NB4 (cell line): ENCODE data around the gene ARHGAP28.
A peak's percentile ranks its signal among the peaks of the same experiment; 100 is the strongest.

Experiments
- DNase-seq: peaks from one replicate; pipeline ENCODE4 v3.0.0; 2010; ENCODE audit warnings: low read depth
- H3K4me3 ChIP-seq: one replicate; pipeline ENCODE4 v1.5.1; 2011; ENCODE audit warnings: mild to moderate bottlenecking, low read depth, low read length, moderate library complexity
- CTCF ChIP-seq: IDR thresholded peaks from one replicate; pipeline ENCODE4 v1.5.1; 2012; ENCODE audit warnings: low read depth, low read length
- MYC ChIP-seq: IDR thresholded peaks from 2 replicates; pipeline ENCODE4 v1.6.1; 2011; ENCODE audit warnings: low read depth, low read length
- POLR2A ChIP-seq: IDR thresholded peaks from 2 replicates; pipeline ENCODE4 v1.6.1; 2011; ENCODE audit warnings: mild to moderate bottlenecking; ENCODE audit not compliant: insufficient read length; ENCODE audit errors: extremely low read depth
- TF ChIP-seq, protein P1 (sequence below): IDR thresholded peaks from 2 replicates; pipeline ENCODE4 v1.6.1; 2011; ENCODE audit warnings: low read depth, low read length

ARHGAP28 gene

GRCh38 chr18:6775702-6776101, 46.2 kb downstream of the ARHGAP28 start:
- no peak for DNase-seq
- TF ChIP-seq, protein P1, sequence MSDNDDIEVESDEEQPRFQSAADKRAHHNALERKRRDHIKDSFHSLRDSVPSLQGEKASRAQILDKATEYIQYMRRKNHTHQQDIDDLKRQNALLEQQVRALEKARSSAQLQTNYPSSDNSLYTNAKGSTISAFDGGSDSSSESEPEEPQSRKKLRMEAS: no peak
- no peak for TF ChIP-seq CTCF
- TF ChIP-seq POLR2A: no peak
- TF ChIP-seq MYC: no peak
- no peak overlapping the region for H3K4me3 ChIP-seq

- H3K4me3 ChIP-seq: no peak overlapping the region
- TF ChIP-seq MYC: no peak
- TF ChIP-seq, protein P1: no peak
- TF ChIP-seq CTCF: no peak
- TF ChIP-seq POLR2A: no peak
Observed at GRCh38 chr18:6776188-6776587, 46.7 kb downstream of the ARHGAP28 start.

GRCh38 chr18:6777509-6777908, 48.0 kb downstream of the ARHGAP28 start:
- no peak for TF ChIP-seq CTCF
- TF ChIP-seq POLR2A: no peak
- TF ChIP-seq, protein P1: no peak
- no peak for TF ChIP-seq MYC
- DNase-seq: no peak
- no peak overlapping the region for H3K4me3 ChIP-seq

More at GRCh38 chr18:6776188-6776587, 46.7 kb downstream of the ARHGAP28 start:
- DNase-seq: no peak

GRCh38 chr18:6778459-6779247, 49.1 kb downstream of the ARHGAP28 start:
- no peak overlapping the region for H3K4me3 ChIP-seq
- no peak for DNase-seq
- TF ChIP-seq POLR2A: no peak
- TF ChIP-seq CTCF: no peak
- TF ChIP-seq, protein P1: no peak
- no peak for TF ChIP-seq MYC

- H3K4me3 ChIP-seq: no peak overlapping the region
- TF ChIP-seq CTCF (no peak), POLR2A (no peak), MYC (no peak)
- TF ChIP-seq, protein P1: no peak
- DNase-seq: peak; percentile 0
Observed at GRCh38 chr18:6781142-6781714, 51.7 kb downstream of the ARHGAP28 start.
